ENCODE data around the gene PRPF6. TPM values are rescaled to one million over a fixed set of nuclear protein-coding genes. Genes with fewer than 3 reads are reported as not detected.
"Not testable (repeated sequence)": the region's sequence is repeated elsewhere in the genome, so short reads cannot be mapped to it uniquely, and the experiment has no call there.

The PRPF6 gene
- total RNA-seq, 1 experiment from 2014 or later = 88.4 TPM

DNA sequence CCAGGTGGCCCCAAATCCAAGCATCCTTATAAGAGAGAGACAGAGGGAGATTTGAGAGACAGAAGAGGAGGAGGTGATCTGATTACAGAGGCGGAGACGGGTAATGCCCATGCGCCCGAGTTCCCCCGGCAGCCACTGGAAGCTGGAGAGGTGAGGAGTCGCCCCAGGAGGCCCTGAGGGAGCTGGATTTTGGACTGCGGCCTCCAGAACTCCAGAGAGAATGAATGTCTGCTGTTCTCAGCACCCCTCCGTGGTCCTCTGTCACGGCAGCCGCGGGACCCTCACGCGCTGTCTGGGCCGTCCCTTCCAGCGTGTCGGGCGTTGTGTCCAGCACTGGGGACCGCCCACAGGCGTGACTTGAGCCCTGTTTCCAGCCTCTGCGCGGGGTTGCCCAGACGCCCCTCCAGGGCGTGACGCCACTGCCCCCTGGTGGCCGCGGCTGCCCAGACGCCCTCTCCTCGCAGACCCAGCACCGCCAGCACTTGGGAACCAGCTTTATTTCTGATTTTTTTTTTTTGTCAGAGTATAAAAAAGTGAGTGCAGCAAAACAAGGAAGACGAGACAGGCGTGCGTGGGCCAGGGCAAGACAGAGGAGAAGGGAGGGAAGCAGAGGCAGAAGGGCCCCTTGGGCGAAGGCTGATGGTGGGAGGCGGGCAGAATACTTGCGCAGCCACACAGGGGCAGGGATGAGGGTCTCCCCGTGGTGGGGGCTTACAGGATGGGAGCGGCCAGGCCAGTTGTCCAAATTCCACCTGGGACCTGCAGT, 7.1 kb upstream of the PRPF6 start:
- Histone ChIP-seq H3K4me1 (ENCODE audit: control insufficient read depth, insufficient read depth, low read length) (peaks cover 38% of the 10 kb centered on the region), H3K4me3 (ENCODE audit: low read depth in 2 of 2, low read length in 2 of 2) (peak overlapping the region; percentile 39 to 55), H3K27ac (ENCODE audit: low read length) (peak overlapping the region; percentile 72), H3K36me3 (ENCODE audit: control insufficient read depth, insufficient read depth, low read length) (no peaks in the 10 kb centered on the region; the same call in 1 of the 2 replicates), H3K27me3 (ENCODE audit: control insufficient read depth, insufficient read depth, low read length) (no peaks in the 10 kb centered on the region), H3K9me3 (ENCODE audit: control insufficient read depth, insufficient read depth, low read depth, low read length) (no peaks in the 10 kb centered on the region)
- TF ChIP-seq SIN3A (IDR thresholded peaks at IDR 0.05; ENCODE audit: borderline replicate concordance, insufficient read depth, low read depth, low read length) = 0 out of 2 replicates have a peak, but pooled peaks have one; percentile 54
- TF ChIP-seq, protein P1, sequence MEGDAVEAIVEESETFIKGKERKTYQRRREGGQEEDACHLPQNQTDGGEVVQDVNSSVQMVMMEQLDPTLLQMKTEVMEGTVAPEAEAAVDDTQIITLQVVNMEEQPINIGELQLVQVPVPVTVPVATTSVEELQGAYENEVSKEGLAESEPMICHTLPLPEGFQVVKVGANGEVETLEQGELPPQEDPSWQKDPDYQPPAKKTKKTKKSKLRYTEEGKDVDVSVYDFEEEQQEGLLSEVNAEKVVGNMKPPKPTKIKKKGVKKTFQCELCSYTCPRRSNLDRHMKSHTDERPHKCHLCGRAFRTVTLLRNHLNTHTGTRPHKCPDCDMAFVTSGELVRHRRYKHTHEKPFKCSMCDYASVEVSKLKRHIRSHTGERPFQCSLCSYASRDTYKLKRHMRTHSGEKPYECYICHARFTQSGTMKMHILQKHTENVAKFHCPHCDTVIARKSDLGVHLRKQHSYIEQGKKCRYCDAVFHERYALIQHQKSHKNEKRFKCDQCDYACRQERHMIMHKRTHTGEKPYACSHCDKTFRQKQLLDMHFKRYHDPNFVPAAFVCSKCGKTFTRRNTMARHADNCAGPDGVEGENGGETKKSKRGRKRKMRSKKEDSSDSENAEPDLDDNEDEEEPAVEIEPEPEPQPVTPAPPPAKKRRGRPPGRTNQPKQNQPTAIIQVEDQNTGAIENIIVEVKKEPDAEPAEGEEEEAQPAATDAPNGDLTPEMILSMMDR (IDR thresholded peaks at IDR 0.05) = peak; percentile 100
- TF ChIP-seq TCF7L2 (IDR thresholded peaks at IDR 0.05; ENCODE audit: low read depth, low read length) = no peak
- TF ChIP-seq, protein P2, sequence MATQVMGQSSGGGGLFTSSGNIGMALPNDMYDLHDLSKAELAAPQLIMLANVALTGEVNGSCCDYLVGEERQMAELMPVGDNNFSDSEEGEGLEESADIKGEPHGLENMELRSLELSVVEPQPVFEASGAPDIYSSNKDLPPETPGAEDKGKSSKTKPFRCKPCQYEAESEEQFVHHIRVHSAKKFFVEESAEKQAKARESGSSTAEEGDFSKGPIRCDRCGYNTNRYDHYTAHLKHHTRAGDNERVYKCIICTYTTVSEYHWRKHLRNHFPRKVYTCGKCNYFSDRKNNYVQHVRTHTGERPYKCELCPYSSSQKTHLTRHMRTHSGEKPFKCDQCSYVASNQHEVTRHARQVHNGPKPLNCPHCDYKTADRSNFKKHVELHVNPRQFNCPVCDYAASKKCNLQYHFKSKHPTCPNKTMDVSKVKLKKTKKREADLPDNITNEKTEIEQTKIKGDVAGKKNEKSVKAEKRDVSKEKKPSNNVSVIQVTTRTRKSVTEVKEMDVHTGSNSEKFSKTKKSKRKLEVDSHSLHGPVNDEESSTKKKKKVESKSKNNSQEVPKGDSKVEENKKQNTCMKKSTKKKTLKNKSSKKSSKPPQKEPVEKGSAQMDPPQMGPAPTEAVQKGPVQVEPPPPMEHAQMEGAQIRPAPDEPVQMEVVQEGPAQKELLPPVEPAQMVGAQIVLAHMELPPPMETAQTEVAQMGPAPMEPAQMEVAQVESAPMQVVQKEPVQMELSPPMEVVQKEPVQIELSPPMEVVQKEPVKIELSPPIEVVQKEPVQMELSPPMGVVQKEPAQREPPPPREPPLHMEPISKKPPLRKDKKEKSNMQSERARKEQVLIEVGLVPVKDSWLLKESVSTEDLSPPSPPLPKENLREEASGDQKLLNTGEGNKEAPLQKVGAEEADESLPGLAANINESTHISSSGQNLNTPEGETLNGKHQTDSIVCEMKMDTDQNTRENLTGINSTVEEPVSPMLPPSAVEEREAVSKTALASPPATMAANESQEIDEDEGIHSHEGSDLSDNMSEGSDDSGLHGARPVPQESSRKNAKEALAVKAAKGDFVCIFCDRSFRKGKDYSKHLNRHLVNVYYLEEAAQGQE (IDR thresholded peaks at IDR 0.05; ENCODE audit: insufficient read depth in 1 of 2, low read depth in 2 of 2, low read length in 1 of 2) = peak in 1 of 2 experiments; percentile 27; a peak in 1 of 4 replicates
- no peak for TF ChIP-seq POLR2AphosphoS5 (IDR thresholded peaks at IDR 0.05; ENCODE audit: low read depth, low read length)
- ChIA-PET CTCF (interaction anchor here (0.6 to 0.9 kb wide), 3 partner anchors 18 to 346 kb away, joined by 3 to 9 read pairs (median 4); no protein-coding TSS in a partner anchor), POLR2A (interaction anchor here (0.6 kb wide), 2 partner anchors 79 to 454 kb away, joined by 3 to 12 read pairs; partner anchors contain the start of gene DNAJC5)
- no peak for DNase-seq (ENCODE audit: low read depth, low spot score)
- intact Hi-C loops (cut with micrococcal nuclease; ENCODE audit: unreplicated experiment) (no loop called here), in situ Hi-C loops (cut with HindIII; ENCODE audit: low pct_unique_long_range_greater_than_20kb, low sequenced_read_pairs) (no loop called here)
- no TSS peak for BruUV-seq (replicated peaks)
- peak; percentile 81 for ATAC-seq

DNA sequence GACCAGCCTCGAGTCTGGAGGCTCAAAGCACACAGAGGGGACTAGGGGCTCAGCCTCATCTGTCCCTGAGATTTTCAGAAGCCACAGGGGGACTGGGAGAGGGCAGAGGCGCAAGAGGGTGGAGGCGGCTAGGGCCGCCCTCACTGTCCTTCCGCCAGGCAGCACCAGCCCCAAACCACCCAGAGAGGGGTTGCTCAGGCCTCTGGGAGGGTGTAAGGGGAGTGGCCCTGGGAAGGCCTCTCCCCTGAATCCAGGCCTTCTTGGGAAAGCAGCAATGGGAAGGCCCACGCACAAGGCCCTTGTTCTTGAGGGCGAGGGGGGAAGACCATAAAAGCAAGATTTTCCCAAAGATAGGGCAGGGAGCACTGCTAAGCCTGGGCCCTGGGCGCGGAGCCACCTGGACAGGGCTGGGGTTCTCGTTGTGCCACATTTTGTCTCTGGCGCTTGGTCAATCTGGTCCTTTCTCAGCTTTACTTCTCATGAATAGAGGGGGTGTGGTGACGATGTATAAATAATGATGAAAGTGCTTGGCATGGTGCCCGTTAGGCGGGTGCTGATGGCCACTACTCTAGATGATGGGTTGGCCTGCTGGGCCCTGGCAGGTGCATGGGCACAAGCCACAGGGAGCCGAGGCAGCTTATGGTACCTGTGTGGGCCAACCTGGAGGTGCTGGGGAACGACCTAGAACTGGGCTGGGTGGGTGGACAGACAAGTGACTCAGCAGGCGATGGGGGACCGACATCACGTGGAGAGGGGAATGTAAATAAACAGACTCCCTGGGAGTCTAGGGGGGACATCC, 6.3 kb upstream of the PRPF6 start:
- in situ Hi-C loops (cut with HindIII; ENCODE audit: low pct_unique_long_range_greater_than_20kb, low sequenced_read_pairs) (no loop called here), intact Hi-C loops (cut with micrococcal nuclease; ENCODE audit: unreplicated experiment) (no loop called here)
- Histone ChIP-seq H3K9me3 (ENCODE audit: control insufficient read depth, insufficient read depth, low read depth, low read length) (no peaks in the 10 kb centered on the region), H3K27me3 (ENCODE audit: control insufficient read depth, insufficient read depth, low read length) (no peaks in the 10 kb centered on the region), H3K36me3 (ENCODE audit: control insufficient read depth, insufficient read depth, low read length) (no peaks in the 10 kb centered on the region), H3K27ac (ENCODE audit: low read length) (peak overlapping the region; percentile 68), H3K4me3 (ENCODE audit: low read depth in 2 of 2, low read length in 2 of 2) (no peak overlapping the region), H3K4me1 (ENCODE audit: control insufficient read depth, insufficient read depth, low read length) (peaks cover 35% of the 10 kb centered on the region)
- ChIA-PET CTCF (interaction anchor here (0.6 to 0.9 kb wide), 2 partner anchors 19 to 81 kb away, joined by 3 to 4 read pairs; no protein-coding TSS in a partner anchor), POLR2A (interaction anchor here (0.6 kb wide), 2 partner anchors 80 to 454 kb away, joined by 3 to 12 read pairs; partner anchors contain the start of gene DNAJC5)
- DNase-seq (ENCODE audit: low read depth, low spot score) = no peak
- TF ChIP-seq, protein P2 (IDR thresholded peaks at IDR 0.05; ENCODE audit: insufficient read depth in 1 of 2, low read depth in 2 of 2, low read length in 1 of 2) = no peak
- no peak for TF ChIP-seq POLR2AphosphoS5 (IDR thresholded peaks at IDR 0.05; ENCODE audit: low read depth, low read length)
- TF ChIP-seq, protein P1 (IDR thresholded peaks at IDR 0.05) = no peak
- no peak for TF ChIP-seq TCF7L2 (IDR thresholded peaks at IDR 0.05; ENCODE audit: low read depth, low read length)
- TF ChIP-seq SIN3A (IDR thresholded peaks at IDR 0.05; ENCODE audit: borderline replicate concordance, insufficient read depth, low read depth, low read length) = no peak
- no TSS peak for BruUV-seq (replicated peaks)
- ATAC-seq = no peak

DNA sequence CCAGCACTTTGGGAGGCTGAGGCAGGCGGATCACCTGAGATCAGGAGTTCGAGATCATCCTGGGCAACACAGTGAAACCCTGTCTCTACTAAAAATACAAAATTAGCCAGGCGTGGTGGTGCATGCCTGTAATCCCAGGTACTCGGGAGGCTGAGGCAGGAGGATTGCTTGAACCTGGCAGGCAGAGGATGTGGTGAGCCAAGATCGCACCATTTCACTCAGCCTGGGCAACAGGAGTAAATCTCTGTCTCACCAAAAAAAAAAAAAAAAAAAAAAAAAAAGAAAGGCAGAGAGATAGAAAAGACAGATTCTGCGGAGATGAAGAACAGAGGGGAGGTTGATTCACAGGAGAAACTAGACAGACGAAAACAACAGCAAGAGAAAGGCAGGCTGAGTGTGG, 4.4 kb upstream of the PRPF6 start:
- CTCF ChIA-PET; DNase-seq (ENCODE audit: low read depth, low spot score); H3K4me3 ChIP-seq (ENCODE audit: low read depth in 2 of 2, low read length in 2 of 2); BruUV-seq (replicated peaks); H3K36me3 ChIP-seq (ENCODE audit: control insufficient read depth, insufficient read depth, low read length); H3K9me3 ChIP-seq (ENCODE audit: control insufficient read depth, insufficient read depth, low read depth, low read length); H3K27me3 ChIP-seq (ENCODE audit: control insufficient read depth, insufficient read depth, low read length); intact Hi-C loops (cut with micrococcal nuclease; ENCODE audit: unreplicated experiment); H3K27ac ChIP-seq (ENCODE audit: low read length); in situ Hi-C loops (cut with HindIII; ENCODE audit: low pct_unique_long_range_greater_than_20kb, low sequenced_read_pairs); ATAC-seq: not testable (repeated sequence)
- peaks cover 45% of the 10 kb centered on the region for H3K4me1 ChIP-seq (ENCODE audit: control insufficient read depth, insufficient read depth, low read length)
- POLR2A ChIA-PET = interaction anchor here (0.6 kb wide), 1 partner anchor 257 kb away, joined by 5 read pairs; no protein-coding TSS in a partner anchor
